ENCODE data around the gene PNMT.

Gene PNMT

DNA sequence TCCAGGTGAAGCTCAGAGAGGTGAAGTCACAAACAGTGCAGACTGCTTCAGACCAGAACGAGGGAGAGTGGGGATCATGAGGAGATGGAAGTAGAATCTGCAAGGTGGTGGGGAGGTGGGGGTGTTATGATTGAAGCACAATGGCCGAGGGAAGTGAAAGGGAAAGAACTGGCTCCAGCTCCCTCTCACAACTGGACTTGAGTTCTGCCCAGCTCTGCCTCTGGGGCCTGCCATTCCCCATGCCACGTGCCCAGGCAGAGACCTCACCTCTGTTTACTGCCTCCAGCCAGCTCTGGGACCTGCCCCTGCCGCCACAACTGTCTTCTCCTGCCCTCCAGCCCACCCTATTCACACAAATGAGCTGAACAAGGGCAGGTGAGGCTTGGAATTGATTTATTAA lies 2.5 kb downstream of the PNMT start:
- H3K4me3 ChIP-seq = no peak overlapping the region
- H3K27ac ChIP-seq = no peak overlapping the region
- no peak for TF ChIP-seq CTCF (IDR thresholded peaks at IDR 0.05)
- DNase-seq (ENCODE audit: low spot score) = no peak

DNA sequence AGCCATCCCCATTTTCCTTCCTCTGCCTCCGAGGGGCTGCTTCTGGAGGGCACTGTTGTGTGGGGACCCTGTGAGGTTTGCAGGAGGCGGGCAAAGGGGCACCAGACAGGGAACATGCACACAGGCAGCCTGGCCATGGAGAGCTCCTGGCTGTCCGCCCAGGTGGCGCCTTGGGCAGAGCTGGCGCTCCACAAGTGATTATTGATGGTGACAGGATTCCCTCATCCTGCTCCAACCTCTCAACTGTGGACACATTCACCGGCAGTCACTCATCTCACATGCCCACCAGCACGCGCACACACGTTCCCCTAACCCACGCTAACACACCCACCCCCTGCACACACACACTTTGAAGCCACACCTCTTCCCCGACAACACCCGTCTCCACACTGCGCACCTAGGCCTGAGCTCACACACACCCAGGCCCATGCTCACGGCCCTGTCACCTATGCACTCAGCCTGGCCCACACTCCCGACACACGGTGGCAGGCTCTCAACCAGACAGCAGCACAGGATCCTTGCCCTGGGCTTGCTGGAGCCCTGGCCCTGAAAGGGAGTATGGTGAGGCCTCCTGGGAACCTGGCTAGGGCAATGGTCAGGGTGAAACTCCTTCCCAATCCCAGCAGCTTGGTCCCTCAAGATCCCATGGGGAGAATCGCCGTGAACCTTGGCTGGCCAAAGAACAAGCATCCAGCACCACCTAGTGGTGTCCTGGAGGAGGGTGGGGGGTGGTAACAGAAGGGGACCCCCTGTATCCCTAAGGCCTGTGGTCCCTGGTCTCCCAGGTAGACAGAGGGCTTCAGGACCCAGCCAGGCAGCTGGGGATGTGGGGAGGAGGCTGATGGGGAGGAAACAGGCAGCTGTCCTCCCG lies 3.6 kb downstream of the PNMT start:
- peak; percentile 45 for TF ChIP-seq CTCF (IDR thresholded peaks at IDR 0.05)
- no peak for DNase-seq (ENCODE audit: low spot score)
- Histone ChIP-seq H3K27ac (no peak overlapping the region), H3K4me3 (no peak overlapping the region)

DNA sequence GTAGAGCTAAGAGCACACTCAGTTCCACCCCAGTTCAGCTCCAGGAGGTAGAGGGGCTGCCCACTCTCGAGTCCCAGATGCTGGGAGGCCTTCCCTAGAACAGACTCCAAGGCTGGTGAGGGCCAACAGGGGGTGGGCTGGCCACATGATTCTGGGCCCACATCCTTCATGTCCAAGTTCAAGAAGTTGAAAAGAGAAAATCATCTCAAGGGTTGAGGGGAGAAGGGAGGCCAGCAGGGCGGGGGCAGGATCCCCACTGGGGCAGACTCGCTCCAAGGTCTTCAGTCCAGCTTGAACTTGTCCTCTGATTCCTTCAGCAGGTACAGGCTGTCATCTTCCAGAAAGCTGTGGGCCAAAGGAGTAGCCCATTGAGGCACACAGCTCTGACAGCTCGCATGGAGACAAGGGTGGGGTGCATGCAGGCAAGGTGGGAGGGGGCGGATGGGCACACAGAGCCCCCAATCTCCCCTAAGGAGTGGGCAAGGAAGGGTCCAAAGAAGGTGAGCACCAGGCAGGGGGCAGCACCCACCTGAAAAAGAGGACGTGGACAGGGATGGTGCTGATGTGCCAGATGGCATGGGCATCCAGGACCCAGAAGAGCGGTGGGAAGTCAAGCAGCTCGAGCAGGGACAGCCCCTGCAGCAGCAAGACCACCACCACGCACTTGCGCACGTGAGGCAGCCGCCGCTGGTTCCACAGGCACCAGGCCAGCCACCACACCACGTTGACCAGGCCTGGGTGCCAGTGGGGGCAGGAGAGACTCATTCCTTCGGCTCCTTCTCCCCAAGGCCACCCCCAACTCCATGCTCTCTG lies 4.5 kb downstream of the PNMT start:
- no peak overlapping the region for H3K4me3 ChIP-seq
- no peak for DNase-seq (ENCODE audit: low spot score)
- TF ChIP-seq CTCF (IDR thresholded peaks at IDR 0.05) = no peak
- H3K27ac ChIP-seq = no peak overlapping the region

- no peak for TF ChIP-seq CTCF (IDR thresholded peaks at IDR 0.05)
- H3K4me3 ChIP-seq = no peak overlapping the region
- no peak for DNase-seq (ENCODE audit: low spot score)
- no peak overlapping the region for H3K27ac ChIP-seq
Measured at GRCh38 chr17:39673335-39674081, 5.3 kb downstream of the PNMT start.

DNA sequence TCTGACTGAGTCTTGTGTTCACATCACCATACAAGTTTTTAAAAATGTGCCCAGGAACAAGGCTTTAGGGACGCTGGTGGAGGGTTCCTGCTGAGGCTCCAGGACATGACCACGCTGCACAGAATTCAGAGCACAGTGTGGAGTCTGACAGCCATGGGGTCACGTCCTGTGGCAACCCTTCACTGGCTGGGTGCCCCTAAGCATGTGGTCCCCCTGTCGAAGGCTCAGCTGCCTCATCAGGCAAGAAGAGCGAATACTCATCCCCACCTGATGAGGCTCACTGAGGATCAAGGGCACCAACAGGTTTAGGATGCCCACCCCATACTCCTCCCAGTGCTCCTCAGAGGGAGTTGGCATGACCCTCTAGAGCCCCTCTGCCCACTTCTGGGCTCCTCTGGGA lies 5.9 kb downstream of the PNMT start:
- DNase-seq (ENCODE audit: low spot score) = no peak
- no peak for TF ChIP-seq CTCF (IDR thresholded peaks at IDR 0.05)
- H3K27ac ChIP-seq = peak overlapping the region; percentile 87 to 96
- no peak overlapping the region for H3K4me3 ChIP-seq

DNA sequence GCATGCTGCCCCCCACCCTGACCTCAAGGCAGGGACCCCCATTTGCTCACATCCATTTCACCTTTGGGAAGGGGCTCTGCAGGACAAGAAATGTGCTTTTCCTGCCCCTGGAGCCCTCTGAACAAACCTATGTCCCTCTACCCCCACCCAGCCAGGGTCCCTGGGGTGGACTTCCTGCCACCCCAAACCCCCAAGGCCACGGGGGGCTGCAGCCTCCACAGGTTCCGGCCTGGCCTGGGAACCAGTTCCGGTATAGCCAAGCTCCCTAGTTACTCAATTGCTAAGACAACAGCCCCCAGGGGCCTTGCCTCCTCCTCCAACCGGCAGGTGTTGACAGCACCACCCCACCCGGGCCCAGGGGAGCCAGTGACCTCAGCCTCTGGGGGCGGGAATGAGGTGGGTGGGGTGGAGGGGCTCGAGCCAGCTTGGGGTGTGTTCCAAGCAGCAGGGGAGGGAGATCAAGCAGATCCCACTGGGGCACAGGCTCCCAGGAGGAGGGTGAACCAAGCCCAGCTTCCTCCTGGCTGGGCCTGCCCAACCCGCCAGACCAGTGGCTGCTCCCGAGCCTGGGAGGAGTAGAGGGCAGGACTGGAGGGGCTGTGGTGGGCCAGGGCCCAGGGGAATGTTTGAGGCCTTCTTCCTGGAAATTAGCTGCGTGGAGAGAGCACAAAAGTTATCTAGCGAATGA lies 6.6 kb downstream of the PNMT start:
- no peak overlapping the region for H3K4me3 ChIP-seq
- DNase-seq (ENCODE audit: low spot score) = peak; percentile 89
- H3K27ac ChIP-seq = peak overlapping the region; percentile 87 to 96
- TF ChIP-seq CTCF (IDR thresholded peaks at IDR 0.05) = no peak

All from coronary artery (tissue), 2 donors.